HG02763 (cell line): ENCODE data around the gene TRMT11.

Experiments
- ATAC-seq: cut with Tn5 transposase; IDR thresholded peaks from one replicate; pipeline ENCODE4 v1.9.1; 2021; ENCODE audit warnings: mild to moderate bottlenecking, moderate library complexity; ENCODE audit not compliant: unreplicated experiment

TRMT11 gene

DNA sequence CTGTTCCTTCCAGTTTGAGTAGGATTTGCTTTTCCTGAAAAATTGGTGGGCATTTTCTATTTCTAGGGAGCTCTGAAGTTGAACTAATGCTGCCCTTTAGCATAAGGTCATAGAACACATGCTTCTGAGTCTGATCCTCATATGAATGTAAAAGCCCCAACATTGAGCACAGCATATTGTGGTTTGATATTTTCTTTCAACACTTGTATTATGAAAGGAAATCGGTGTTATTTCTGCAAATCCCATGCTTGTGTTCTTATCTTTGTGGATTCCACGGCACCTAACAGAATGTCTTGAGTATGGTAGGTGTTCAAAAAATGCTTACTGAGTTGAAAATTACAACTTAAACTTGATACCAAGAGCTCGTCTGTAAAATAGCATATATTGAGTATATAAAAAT lies 85.8 kb downstream of the TRMT11 start:
- no peak for ATAC-seq

GRCh38 chr6:126072834-126073233 lies 86.5 kb downstream of the TRMT11 start:
- no peak for ATAC-seq

- no peak for ATAC-seq
Measured at GRCh38 chr6:126075335-126076071, 89.2 kb downstream of the TRMT11 start.

GRCh38 chr6:126076992-126077664 lies 90.8 kb downstream of the TRMT11 start:
- ATAC-seq = no peak

DNA sequence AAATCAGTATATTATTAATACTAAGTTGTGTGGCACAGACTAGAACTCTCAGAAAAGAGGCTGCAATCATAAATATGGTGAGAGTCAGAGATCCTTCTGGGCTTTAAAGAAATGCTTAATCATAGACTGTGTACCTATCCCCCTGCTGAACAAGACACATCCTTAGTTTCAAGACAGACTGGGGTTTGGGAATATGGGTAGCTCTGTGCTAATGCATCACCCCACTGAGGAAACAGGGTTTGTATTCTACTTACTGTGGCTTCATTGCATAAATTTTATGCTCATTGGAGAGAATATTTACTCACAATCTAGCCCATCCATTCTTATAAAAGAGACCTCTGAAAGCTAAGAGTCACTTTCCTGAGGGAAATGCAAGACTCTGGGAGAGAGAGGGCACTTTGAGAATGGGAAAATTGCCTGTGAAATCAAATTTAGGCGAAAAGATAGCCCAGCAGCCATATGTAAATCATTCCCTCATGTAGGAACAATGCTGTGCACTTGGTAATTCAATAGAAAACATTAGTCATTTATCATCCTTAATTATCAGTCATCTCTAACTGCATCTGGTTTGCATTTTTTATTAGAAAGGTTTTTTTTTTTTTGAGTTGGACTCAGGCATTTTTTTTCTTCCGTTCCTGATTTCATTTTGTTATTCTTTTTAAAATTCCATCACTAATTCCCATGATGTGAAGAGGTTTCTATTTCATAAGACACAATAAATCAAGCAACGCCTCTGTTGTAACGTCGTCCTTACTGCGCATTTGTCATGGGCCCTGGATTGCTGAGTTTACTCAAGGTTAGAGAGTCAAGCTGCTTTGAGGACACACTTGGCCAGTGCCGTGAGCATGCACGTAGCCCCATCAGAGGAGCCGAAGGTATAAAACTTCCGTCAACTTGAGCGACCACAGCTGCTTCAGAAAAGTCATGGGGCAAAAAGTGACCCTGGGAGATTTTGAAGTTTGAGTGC lies 91.8 kb downstream of the TRMT11 start:
- ATAC-seq = no peak

DNA sequence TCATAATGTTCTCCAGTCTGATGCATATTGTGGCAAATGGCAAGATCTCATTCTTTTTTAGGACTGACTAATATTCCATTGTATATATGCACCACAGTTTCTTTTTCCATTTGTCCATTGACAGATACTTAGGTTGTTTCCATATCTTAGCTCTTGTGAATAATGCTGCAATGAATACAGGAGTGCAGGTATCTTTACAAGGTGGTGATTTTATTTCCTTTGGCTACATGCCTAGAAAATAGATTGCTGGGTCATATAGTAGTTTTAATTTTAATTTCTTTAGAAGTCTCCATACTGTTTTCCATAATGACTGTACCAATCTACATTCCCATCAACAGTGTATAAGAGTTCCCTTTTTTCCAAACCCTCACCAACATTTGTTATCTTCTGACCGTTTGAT lies 97.5 kb downstream of the TRMT11 start:
- ATAC-seq = no peak

GRCh38 chr6:126086560-126086959 lies 100.2 kb downstream of the TRMT11 start:
- no peak for ATAC-seq
